Neural progenitor cell (in vitro differentiated cells): Measurements from ENCODE around the gene SYCN. TPM values are rescaled to one million over a fixed set of nuclear protein-coding genes. Genes with fewer than 3 reads are reported as not detected.
A peak's percentile ranks its signal among the peaks of the same experiment; 100 is the strongest.

Experiments
- DNase-seq: peaks from one replicate; pipeline ENCODE4 v3.0.0-alpha.2; 2016; ENCODE audit warnings: low spot score
- H2AFZ ChIP-seq: fragments of 200-600 bp; sonication (generic); replicated peaks from 2 replicates; pipeline ENCODE4 v1.6.1; 2016; ENCODE audit warnings: antibody characterized with exemption
- H3F3A ChIP-seq: fragments of 200-600 bp; sonication (generic); 2 replicates; pipeline ENCODE4 v1.6.1; 2016; ENCODE audit warnings: antibody characterized with exemption, low read depth
- H3K27ac ChIP-seq: fragments of 200-600 bp; sonication (generic); 2 replicates; pipeline ENCODE4 v1.5.1; 2016; ENCODE audit warnings: mild to moderate bottlenecking
- H3K27me3 ChIP-seq: fragments of 200-600 bp; sonication (generic); 2 replicates; pipeline ENCODE4 v1.6.1; 2016; ENCODE audit warnings: mild to moderate bottlenecking, moderate library complexity
- H3K36me3 ChIP-seq: fragments of 200-600 bp; sonication (generic); 2 replicates; pipeline ENCODE4 v1.5.1; 2016
- H3K4me1 ChIP-seq: fragments of 200-600 bp; sonication (generic); 2 replicates; pipeline ENCODE4 v1.6.1; 2016; ENCODE audit warnings: mixed run types
- H3K4me2 ChIP-seq: fragments of 200-600 bp; sonication (generic); 2 replicates; pipeline ENCODE4 v1.6.1; 2016
- H3K4me3 ChIP-seq: fragments of 200-600 bp; sonication (generic); 2 replicates; pipeline ENCODE4 v1.5.1; 2016
- H3K79me2 ChIP-seq: fragments of 200-600 bp; sonication (generic); 2 replicates; pipeline ENCODE4 v1.6.1; 2016; ENCODE audit warnings: low read depth
- H3K9ac ChIP-seq: fragments of 200-600 bp; sonication (generic); 2 replicates; pipeline ENCODE4 v1.6.1; 2016
- H3K9me3 ChIP-seq: fragments of 200-600 bp; sonication (generic); 2 replicates; pipeline ENCODE4 v1.5.1; 2016; ENCODE audit warnings: low read depth
- H4K20me1 ChIP-seq: fragments of 200-600 bp; sonication (generic); 2 replicates; pipeline ENCODE4 v1.6.1; 2016; ENCODE audit warnings: low read depth
- H3K27ac Mint-ChIP-seq: 3 replicates; pipeline ENCODE4 v1.8.0; 2021; ENCODE audit warnings: mixed read lengths
- H3K27me3 Mint-ChIP-seq: 2 replicates; pipeline ENCODE4 v1.8.0; 2022; ENCODE audit warnings: low read depth, mild to moderate bottlenecking, inconsistent platforms, moderate library complexity, mixed read lengths; ENCODE audit not compliant: insufficient read depth
- H3K36me3 Mint-ChIP-seq: 3 replicates; pipeline ENCODE4 v1.8.0; 2021; ENCODE audit warnings: mixed read lengths
- H3K4me1 Mint-ChIP-seq: 3 replicates; pipeline ENCODE4 v1.8.0; 2021; ENCODE audit warnings: mixed read lengths
- H3K4me3 Mint-ChIP-seq: 3 replicates; pipeline ENCODE4 v1.8.0; 2021; ENCODE audit warnings: mild to moderate bottlenecking, moderate library complexity, mixed read lengths
- H3K9me3 Mint-ChIP-seq: 3 replicates; pipeline ENCODE4 v1.8.0; 2020; ENCODE audit warnings: mixed read lengths
- EZH2 ChIP-seq: fragments of 200-600 bp; sonication (generic); IDR thresholded peaks from 2 replicates; pipeline ENCODE4 v1.6.1; 2017; ENCODE audit warnings: antibody characterized with exemption, mild to moderate bottlenecking, moderate library complexity
- EZH2phosphoT487 ChIP-seq: fragments of 200-600 bp; sonication (generic); IDR thresholded peaks from 2 replicates; pipeline ENCODE4 v1.6.1; 2017; ENCODE audit warnings: antibody characterized with exemption
- total RNA-seq: library from RNA; depleted of rRNA; stranded (reverse); fragments of >200 nt; gene quantifications from 2 replicates; pipeline ENCODE4 v1.2.3, GENCODE V29; 2015; ENCODE audit warnings: low replicate concordance
- TF ChIP-seq, protein P1 (sequence below): fragments of 200-600 bp; sonication (generic); IDR thresholded peaks from 2 replicates; pipeline ENCODE4 v1.5.1; 2017; ENCODE audit warnings: antibody characterized with exemption, mild to moderate bottlenecking

SYCN gene
- total RNA-seq, 1 donor from 2014 or later: not detected

DNA sequence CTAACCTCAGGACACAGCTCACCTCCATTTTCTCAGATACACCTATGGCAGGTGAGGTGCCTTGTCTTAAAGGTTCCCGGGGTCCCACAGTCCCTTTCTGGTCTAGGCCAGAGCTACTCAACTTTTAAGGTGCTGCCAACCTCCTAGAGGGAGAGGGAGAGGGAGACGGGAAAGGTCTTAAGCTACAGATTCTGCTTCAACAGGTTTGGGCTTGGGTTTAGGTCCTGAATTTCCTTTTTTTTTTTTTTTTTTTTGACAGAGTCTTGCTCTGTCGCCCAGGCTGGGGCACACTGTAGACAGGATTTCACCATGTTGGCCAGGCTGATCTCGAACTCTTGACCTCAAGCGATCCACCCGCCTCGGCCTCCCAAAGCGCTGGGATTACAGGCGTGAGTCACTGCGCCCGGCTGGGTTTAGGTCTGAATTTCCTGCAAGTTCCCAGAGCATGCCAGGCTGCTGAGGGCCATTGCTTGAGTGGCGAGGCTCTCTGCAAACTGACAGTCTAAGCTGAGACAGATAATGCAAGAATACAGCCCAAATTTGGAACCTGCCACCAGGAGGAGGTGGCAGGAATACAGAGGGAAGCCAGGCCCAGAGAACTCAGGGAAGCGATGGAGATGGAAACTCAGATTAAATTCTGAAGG is 7.8 kb upstream of the SYCN start:
- H3K36me3 Mint-ChIP-seq: no peaks in the 10 kb centered on the region
- Histone ChIP-seq H3K27me3 (no peaks in the 10 kb centered on the region), H3K4me2 (no peak overlapping the region), H3F3A (no peaks in the 10 kb centered on the region), H4K20me1 (no peaks in the 10 kb centered on the region), H3K36me3 (no peaks in the 10 kb centered on the region), H3K79me2 (no peaks in the 10 kb centered on the region), H3K4me3 (no peak overlapping the region), H3K9ac (no peak overlapping the region), H3K9me3 (no peaks in the 10 kb centered on the region), H3K27ac (no peak overlapping the region), H3K4me1 (no peaks in the 10 kb centered on the region), H2AFZ (no peak overlapping the region)
- no peaks in the 10 kb centered on the region for H3K4me1 Mint-ChIP-seq
- H3K27ac Mint-ChIP-seq: no peak overlapping the region
- no peak overlapping the region for H3K4me3 Mint-ChIP-seq
- no peaks in the 10 kb centered on the region for H3K9me3 Mint-ChIP-seq
- no peak for DNase-seq
- peaks cover 10% of the 10 kb centered on the region for H3K27me3 Mint-ChIP-seq
- TF ChIP-seq EZH2phosphoT487: no peak
- TF ChIP-seq, protein P1, sequence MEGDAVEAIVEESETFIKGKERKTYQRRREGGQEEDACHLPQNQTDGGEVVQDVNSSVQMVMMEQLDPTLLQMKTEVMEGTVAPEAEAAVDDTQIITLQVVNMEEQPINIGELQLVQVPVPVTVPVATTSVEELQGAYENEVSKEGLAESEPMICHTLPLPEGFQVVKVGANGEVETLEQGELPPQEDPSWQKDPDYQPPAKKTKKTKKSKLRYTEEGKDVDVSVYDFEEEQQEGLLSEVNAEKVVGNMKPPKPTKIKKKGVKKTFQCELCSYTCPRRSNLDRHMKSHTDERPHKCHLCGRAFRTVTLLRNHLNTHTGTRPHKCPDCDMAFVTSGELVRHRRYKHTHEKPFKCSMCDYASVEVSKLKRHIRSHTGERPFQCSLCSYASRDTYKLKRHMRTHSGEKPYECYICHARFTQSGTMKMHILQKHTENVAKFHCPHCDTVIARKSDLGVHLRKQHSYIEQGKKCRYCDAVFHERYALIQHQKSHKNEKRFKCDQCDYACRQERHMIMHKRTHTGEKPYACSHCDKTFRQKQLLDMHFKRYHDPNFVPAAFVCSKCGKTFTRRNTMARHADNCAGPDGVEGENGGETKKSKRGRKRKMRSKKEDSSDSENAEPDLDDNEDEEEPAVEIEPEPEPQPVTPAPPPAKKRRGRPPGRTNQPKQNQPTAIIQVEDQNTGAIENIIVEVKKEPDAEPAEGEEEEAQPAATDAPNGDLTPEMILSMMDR: no peak
- no peak for TF ChIP-seq EZH2

DNA sequence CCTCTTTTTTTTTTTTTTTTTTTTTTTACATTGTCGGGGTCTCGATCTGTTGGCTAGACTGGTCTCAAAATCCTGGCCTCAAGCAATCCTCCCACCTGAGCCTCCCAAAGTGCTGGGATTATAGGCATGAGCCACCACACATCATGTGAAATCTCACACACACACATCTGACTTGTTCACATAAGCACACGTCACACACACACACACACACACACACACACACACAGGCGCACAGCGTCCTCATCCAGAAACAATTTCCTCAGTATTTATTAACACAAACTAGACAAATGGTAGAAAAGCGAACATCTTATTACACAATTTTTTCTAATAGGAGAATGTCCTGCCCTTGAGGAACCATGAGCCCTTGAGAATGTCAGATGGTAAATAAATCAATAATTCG is 5.1 kb upstream of the SYCN start:
- Histone ChIP-seq H4K20me1 (no peaks in the 10 kb centered on the region), H3K27me3 (peaks cover 7% of the 10 kb centered on the region), H3K9ac (no peak overlapping the region), H3F3A (no peaks in the 10 kb centered on the region), H3K36me3 (no peaks in the 10 kb centered on the region), H3K4me3 (no peak overlapping the region), H3K4me2 (no peak overlapping the region), H2AFZ (no peak overlapping the region), H3K4me1 (no peaks in the 10 kb centered on the region), H3K27ac (no peak overlapping the region), H3K79me2 (no peaks in the 10 kb centered on the region), H3K9me3 (no peaks in the 10 kb centered on the region)
- TF ChIP-seq, protein P1: no peak
- no peak for TF ChIP-seq EZH2
- no peak for TF ChIP-seq EZH2phosphoT487
- Mint-ChIP-seq H3K36me3 (no peaks in the 10 kb centered on the region), H3K4me3 (peak overlapping the region; percentile 2), H3K27ac (no peak overlapping the region), H3K4me1 (no peaks in the 10 kb centered on the region), H3K27me3 (peaks cover 14% of the 10 kb centered on the region), H3K9me3 (no peaks in the 10 kb centered on the region)
- DNase-seq: no peak

DNA sequence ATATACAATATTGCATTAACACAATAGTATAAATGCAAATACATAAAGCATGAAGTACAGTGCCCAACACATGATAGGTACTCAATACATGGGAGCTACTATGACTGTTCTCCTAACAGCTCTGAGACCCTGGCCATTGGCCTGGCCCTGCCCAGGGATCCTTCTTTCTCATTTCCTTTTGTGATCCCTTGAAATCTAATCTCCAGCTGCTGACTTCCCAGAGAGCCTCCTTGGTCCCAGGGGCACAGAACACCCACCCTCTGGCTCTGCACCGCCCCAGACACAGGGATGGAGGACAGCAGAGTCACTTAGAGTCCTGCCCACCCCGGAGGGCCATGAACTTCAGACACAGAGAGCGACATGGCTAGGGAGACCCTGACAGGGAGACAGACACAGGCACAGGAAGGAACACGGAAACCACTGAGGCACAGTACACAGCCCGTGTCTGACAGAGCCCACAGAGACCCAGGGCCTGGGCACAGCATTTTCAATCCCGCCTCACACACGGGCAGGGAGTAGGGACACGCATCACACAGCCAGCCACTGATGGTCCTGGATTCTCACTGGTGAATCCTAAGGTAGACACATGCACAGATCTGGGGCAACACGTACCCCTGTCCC is 4.2 kb upstream of the SYCN start:
- no peaks in the 10 kb centered on the region for H3K4me1 Mint-ChIP-seq
- Histone ChIP-seq H3K27me3 (peaks cover 16% of the 10 kb centered on the region), H3K79me2 (no peaks in the 10 kb centered on the region), H3K36me3 (no peaks in the 10 kb centered on the region), H2AFZ (no peak overlapping the region), H3K4me1 (no peaks in the 10 kb centered on the region), H4K20me1 (no peaks in the 10 kb centered on the region), H3K4me3 (no peak overlapping the region), H3F3A (no peaks in the 10 kb centered on the region), H3K4me2 (no peak overlapping the region), H3K9ac (no peak overlapping the region), H3K9me3 (no peaks in the 10 kb centered on the region), H3K27ac (no peak overlapping the region)
- peak overlapping the region; percentile 41 for H3K4me3 Mint-ChIP-seq
- TF ChIP-seq EZH2 (no peak), EZH2phosphoT487 (no peak)
- TF ChIP-seq, protein P1: no peak
- peaks cover 13% of the 10 kb centered on the region for H3K27me3 Mint-ChIP-seq
- no peaks in the 10 kb centered on the region for H3K9me3 Mint-ChIP-seq
- H3K36me3 Mint-ChIP-seq: no peaks in the 10 kb centered on the region
- DNase-seq: no peak
- no peak overlapping the region for H3K27ac Mint-ChIP-seq
